HEK293 (cell line): Measurements from ENCODE around the gene RABAC1.

Source experiments
- CTCF ChIA-PET: fragments of 350-600 bp; formaldehyde crosslinking; extraction: SDS; loops from one replicate; lab custom pipeline; 2021; ENCODE audit warnings: antibody characterized with exemption; lab: Yijun Ruan, JAX
- POLR2A ChIA-PET: fragments of 300-600 bp; formaldehyde crosslinking; extraction: SDS; loops from one replicate; lab custom pipeline; 2020; ENCODE audit warnings: antibody characterized with exemption, inconsistent platforms; lab: Yijun Ruan, JAX
- H3K27ac ChIP-seq: fragments of 200-500 bp; sonication (Bioruptor generic); 2 replicates; pipeline ENCODE4 v1.5.1; 2014; ENCODE audit warnings: low read depth, low read length, control low read depth, inconsistent platforms; ENCODE audit errors: extremely low read depth
- H3K36me3 ChIP-seq, 2 experiments: fragments of 200-500 bp in 1 of 2; sonication (Bioruptor generic) in 1 of 2; 1 replicate in 1 of 2; 2 replicates in 1 of 2; pipeline ENCODE4 v1.5.1; 2014 to 2017; ENCODE audit warnings: inconsistent platforms in 2 of 2, low read length in 2 of 2; ENCODE audit not compliant: control insufficient read depth in 2 of 2, insufficient read depth in 1 of 2
- H3K4me1 ChIP-seq: fragments of 200-500 bp; sonication (Bioruptor generic); 2 replicates; pipeline ENCODE4 v1.5.1; 2014; ENCODE audit warnings: mild to moderate bottlenecking, low read length, inconsistent platforms; ENCODE audit not compliant: control insufficient read depth, insufficient read depth
- H3K4me3 ChIP-seq: 2 replicates; pipeline ENCODE4 v1.5.1; 2011; ENCODE audit warnings: low read depth, mild to moderate bottlenecking, control low read depth, low read length, moderate library complexity
- H3K9me3 ChIP-seq: fragments of 200-500 bp; sonication (Bioruptor generic); 2 replicates; pipeline ENCODE4 v1.5.1; 2014; ENCODE audit warnings: low read depth, low read length, inconsistent platforms; ENCODE audit not compliant: control insufficient read depth, insufficient read depth
- EGR2 ChIP-seq: fragments of 450-650 bp; formaldehyde crosslinking; IDR thresholded peaks from 2 replicates; pipeline ENCODE4 v1.5.1; 2016; ENCODE audit warnings: low read depth, missing biosample characterization, missing genetic modification characterization
- GLIS2 ChIP-seq: fragments of 450-650 bp; formaldehyde crosslinking; IDR thresholded peaks from 2 replicates; pipeline ENCODE4 v1.5.1; 2016; ENCODE audit warnings: missing biosample characterization, missing genetic modification characterization
- IKZF3 ChIP-seq: fragments of 450-650 bp; IDR thresholded peaks from 2 replicates; pipeline ENCODE4 v1.5.0; 2018; ENCODE audit warnings: missing biosample characterization, mild to moderate bottlenecking, missing genetic modification characterization, moderate library complexity
- MYNN ChIP-seq: fragments of 450-650 bp; formaldehyde crosslinking; IDR thresholded peaks from 2 replicates; pipeline ENCODE4 v1.5.1; 2016; ENCODE audit warnings: missing biosample characterization, missing genetic modification characterization, borderline replicate concordance
- PRDM6 ChIP-seq: fragments of 450-650 bp; formaldehyde crosslinking; IDR thresholded peaks from 2 replicates; pipeline ENCODE4 v1.5.1; 2017; ENCODE audit warnings: missing biosample characterization, missing genetic modification characterization
- ZBTB26 ChIP-seq: fragments of 450-650 bp; formaldehyde crosslinking; optimal IDR thresholded peaks from 2 replicates; pipeline ENCODE3; 2016; ENCODE audit warnings: missing biosample characterization, mild to moderate bottlenecking, missing genetic modification characterization
- ZNF146 ChIP-seq: fragments of 450-650 bp; formaldehyde crosslinking; IDR thresholded peaks from 2 replicates; pipeline ENCODE4 v1.5.1; 2016; ENCODE audit warnings: missing biosample characterization, missing genetic modification characterization
- ZNF280C ChIP-seq: fragments of 450-650 bp; formaldehyde crosslinking; IDR thresholded peaks from 2 replicates; pipeline ENCODE4 v1.5.1; 2016; ENCODE audit warnings: missing biosample characterization, missing genetic modification characterization
- ZNF292 ChIP-seq: fragments of 450-650 bp; formaldehyde crosslinking; IDR thresholded peaks from 2 replicates; pipeline ENCODE4 v1.5.1; 2016; ENCODE audit warnings: low read depth, missing biosample characterization, missing genetic modification characterization, borderline replicate concordance
- ZNF350 ChIP-seq: fragments of 450-650 bp; formaldehyde crosslinking; IDR thresholded peaks from 2 replicates; pipeline ENCODE4 v1.5.0; 2017; ENCODE audit warnings: missing biosample characterization, mild to moderate bottlenecking, missing genetic modification characterization
- ZNF449 ChIP-seq: fragments of 450-650 bp; formaldehyde crosslinking; IDR thresholded peaks from 2 replicates; pipeline ENCODE4 v1.5.1; 2017; ENCODE audit warnings: missing biosample characterization, mild to moderate bottlenecking, missing genetic modification characterization, moderate library complexity
- ZNF514 ChIP-seq: fragments of 450-650 bp; formaldehyde crosslinking; IDR thresholded peaks from 2 replicates; pipeline ENCODE4 v1.5.1; 2016; ENCODE audit warnings: missing biosample characterization, missing genetic modification characterization
- ZNF518A ChIP-seq: fragments of 450-650 bp; formaldehyde crosslinking; conservative IDR thresholded peaks from 2 replicates; pipeline ENCODE4 v1.5.1; 2016; ENCODE audit warnings: low read depth, missing biosample characterization, missing genetic modification characterization
- ZNF530 ChIP-seq: fragments of 450-650 bp; formaldehyde crosslinking; IDR thresholded peaks from 2 replicates; pipeline ENCODE4 v1.5.1; 2016; ENCODE audit warnings: low read depth, missing biosample characterization, missing genetic modification characterization
- ZNF561 ChIP-seq: fragments of 450-650 bp; IDR thresholded peaks from 2 replicates; pipeline ENCODE4 v1.5.1; 2018; ENCODE audit warnings: missing biosample characterization, missing genetic modification characterization, borderline replicate concordance
- ZNF580 ChIP-seq: fragments of 450-650 bp; formaldehyde crosslinking; IDR thresholded peaks from 2 replicates; pipeline ENCODE4 v1.5.1; 2016; ENCODE audit warnings: missing biosample characterization, missing genetic modification characterization
- ZNF645 ChIP-seq: fragments of 450-650 bp; formaldehyde crosslinking; IDR thresholded peaks from 2 replicates; pipeline ENCODE4; 2016; ENCODE audit warnings: missing biosample characterization, missing genetic modification characterization
- ZNF664 ChIP-seq: fragments of 450-650 bp; formaldehyde crosslinking; IDR thresholded peaks from 2 replicates; pipeline ENCODE4 v1.5.1; 2016; ENCODE audit warnings: missing biosample characterization, missing genetic modification characterization

RABAC1 gene

GRCh38 chr19:41959056-41960053 is at the start of gene RABAC1 (continued):
- TF ChIP-seq ZNF580 (tag by site-specific recombination) (0 out of 2 replicates have a peak, but pooled peaks have one; percentile 66), ZNF530 (no peak), ZNF146 (tag by site-specific recombination) (no peak), ZNF664 (tag by site-specific recombination) (0 out of 2 replicates have a peak, but pooled peaks have one; percentile 16), ZNF645 (no peak), ZNF561 (0 out of 2 replicates have a peak, but pooled peaks have one; percentile 39), IKZF3 (tag by site-specific recombination) (0 out of 2 replicates have a peak, but pooled peaks have one; percentile 16)

- ChIA-PET POLR2A (interaction anchor here (0.6 kb wide), 1 partner anchor 272 kb away, joined by 3 read pairs; no protein-coding TSS in a partner anchor), CTCF (interaction anchor here (0.7 to 3.1 kb wide), 6 partner anchors 8 to 50 kb away, joined by 3 to 17 read pairs (median 4); no protein-coding TSS in a partner anchor)
- H3K27ac ChIP-seq: no peak overlapping the region
- no peak overlapping the region for H3K4me3 ChIP-seq
- no peaks in the 10 kb centered on the region; a peak in 1 of 3 replicates for H3K36me3 ChIP-seq
- no peaks in the 10 kb centered on the region; the same call in 1 of the 2 replicates for H3K9me3 ChIP-seq
- peaks cover 3% of the 10 kb centered on the region; the same call in 1 of the 2 replicates for H3K4me1 ChIP-seq
- no peak for TF ChIP-seq MYNN (tag by site-specific recombination)
- TF ChIP-seq ZNF350 (tag by site-specific recombination): no peak
- TF ChIP-seq ZNF280C (tag by site-specific recombination): no peak
- TF ChIP-seq EGR2: no peak
- no peak for TF ChIP-seq ZBTB26
- no peak for TF ChIP-seq ZNF561
- TF ChIP-seq ZNF514 (tag by site-specific recombination): no peak
- no peak for TF ChIP-seq ZNF449 (tag by site-specific recombination)
- TF ChIP-seq ZNF292 (tag by site-specific recombination): no peak
- no peak for TF ChIP-seq ZNF518A (tag by site-specific recombination)
- TF ChIP-seq PRDM6 (tag by site-specific recombination): no peak
- no peak for TF ChIP-seq GLIS2 (tag by site-specific recombination)
These were observed 47.4 kb upstream of the RABAC1 start for GRCh38 chr19:42006569-42006968.
